CD14-positive monocyte (primary cell): ENCODE measurements around the gene ITGAL. TPM values are rescaled to one million over a fixed set of nuclear protein-coding genes. Genes with fewer than 3 reads are reported as not detected.

Experiments used
- DNase-seq, 3 donors: peaks; one replicate each; pipeline ENCODE4 v3.0.0-alpha.2; 2011 to 2022
- H2AFZ ChIP-seq: 2 replicates; pipeline ENCODE4 v1.6.0; 2012; ENCODE audit warnings: mild to moderate bottlenecking, low read depth, low read length, inconsistent platforms; ENCODE audit not compliant: insufficient read depth, poor library complexity, severe bottlenecking
- H3K27ac ChIP-seq, 2 donors: 1 replicate in 1 of 2; 2 replicates in 1 of 2; pipeline ENCODE4 v1.5.1; 2012 to 2013; ENCODE audit warnings: low read length in 2 of 2, control low read depth in 1 of 2, inconsistent platforms in 1 of 2, low read depth in 1 of 2, mild to moderate bottlenecking in 1 of 2
- H3K27me3 ChIP-seq, 2 donors: one replicate each; pipeline versions ENCODE4 v1.6.0 to v1.6.1; 2011 to 2013; ENCODE audit warnings: low read length in 2 of 2; ENCODE audit not compliant: control insufficient read depth in 2 of 2, insufficient read depth in 2 of 2
- H3K36me3 ChIP-seq, 2 donors: replicated peaks in 1 of 2; 1 replicate in 1 of 2; 2 replicates in 1 of 2; pipeline versions ENCODE4 v1.5.1 to v1.6.1; 2012 to 2013; ENCODE audit warnings: low read length in 2 of 2, control low read depth in 1 of 2, inconsistent platforms in 1 of 2, mild to moderate bottlenecking in 1 of 2; ENCODE audit not compliant: insufficient read depth in 2 of 2, control insufficient read depth in 1 of 2
- H3K4me1 ChIP-seq, 2 donors: 1 replicate in 1 of 2; 2 replicates in 1 of 2; pipeline versions ENCODE4 v1.5.1 to v1.6.1; 2012 to 2013; ENCODE audit warnings: low read length in 2 of 2, control low read depth in 1 of 2, inconsistent platforms in 1 of 2, mild to moderate bottlenecking in 1 of 2, moderate library complexity in 1 of 2; ENCODE audit not compliant: insufficient read depth in 2 of 2, control insufficient read depth in 1 of 2
- H3K4me2 ChIP-seq: replicated peaks from 2 replicates; pipeline ENCODE3; 2012; ENCODE audit warnings: low read length, moderate library complexity, mild to moderate bottlenecking; ENCODE audit not compliant: poor library complexity, severe bottlenecking; ENCODE audit errors: extremely low read depth
- H3K4me3 ChIP-seq, 3 experiments: fragments of 200-600 bp in 1 of 3; sonication (generic) in 1 of 3; replicated peaks in 1 of 3; 1 replicate in 2 of 3; 2 replicates in 1 of 3; pipeline ENCODE4 v1.5.1; 2011 to 2013; ENCODE audit warnings: low read length in 3 of 3, mild to moderate bottlenecking in 3 of 3, control low read depth in 2 of 3, low read depth in 2 of 3, inconsistent platforms in 1 of 3, moderate library complexity in 1 of 3
- H3K79me2 ChIP-seq: 2 replicates; pipeline ENCODE4 v1.6.0; 2012; ENCODE audit warnings: mild to moderate bottlenecking, control low read depth, inconsistent platforms, low read length, moderate library complexity; ENCODE audit not compliant: insufficient read depth
- H3K9ac ChIP-seq: 2 replicates; pipeline ENCODE4 v1.6.0; 2017; ENCODE audit warnings: low read length, mild to moderate bottlenecking; ENCODE audit not compliant: insufficient read depth, poor library complexity, severe bottlenecking
- H3K9me3 ChIP-seq, 2 donors: replicated peaks in 1 of 2; 1 replicate in 1 of 2; 2 replicates in 1 of 2; pipeline versions ENCODE4 v1.5.1 to v1.6.1; 2012 to 2013; ENCODE audit warnings: low read length in 2 of 2, control low read depth in 1 of 2; ENCODE audit not compliant: control insufficient read depth in 1 of 2, insufficient read depth in 1 of 2
- H4K20me1 ChIP-seq: 2 replicates; pipeline ENCODE4 v1.6.0; 2012; ENCODE audit warnings: mild to moderate bottlenecking, low read length, control low read depth, moderate library complexity; ENCODE audit not compliant: insufficient read depth
- H3K27ac Mint-ChIP-seq, 7 donors: one replicate each; pipeline ENCODE4 v1.8.0; 2020; ENCODE audit warnings: mild to moderate bottlenecking in 7 of 7, mixed read lengths in 7 of 7, moderate library complexity in 6 of 7, inconsistent platforms in 2 of 7
- H3K27me3 Mint-ChIP-seq, 3 donors: one replicate each; pipeline ENCODE4 v1.8.0; 2021 to 2022; ENCODE audit warnings: low read depth in 3 of 3, mild to moderate bottlenecking in 3 of 3, mixed read lengths in 3 of 3, moderate library complexity in 3 of 3, inconsistent platforms in 1 of 3
- H3K36me3 Mint-ChIP-seq, 2 donors: one replicate each; pipeline ENCODE4 v1.8.0; 2020; ENCODE audit warnings: mixed read lengths in 2 of 2, inconsistent platforms in 1 of 2, mild to moderate bottlenecking in 1 of 2
- H3K4me1 Mint-ChIP-seq: one replicate; pipeline ENCODE4 v1.8.0; 2020; ENCODE audit warnings: mild to moderate bottlenecking, mixed read lengths
- H3K4me3 Mint-ChIP-seq, 2 donors: one replicate each; pipeline ENCODE4 v1.8.0; 2020; ENCODE audit warnings: mild to moderate bottlenecking in 2 of 2, mixed read lengths in 2 of 2, moderate library complexity in 1 of 2
- H3K9me3 Mint-ChIP-seq, 7 donors: one replicate each; pipeline ENCODE4 v1.8.0; 2020 to 2022; ENCODE audit warnings: mixed read lengths in 7 of 7, mild to moderate bottlenecking in 6 of 7, moderate library complexity in 6 of 7, inconsistent platforms in 2 of 7
- WGBS: methylation state at CpG from one replicate; pipeline ENCODE4 v1.1.5; 2013; ENCODE audit warnings: missing lambda C conversion rate; ENCODE audit not compliant: insufficient coverage; 5-methylcytosine and 5-hydroxymethylcytosine counted together
- intact Hi-C, 2 donors: fragments of 100-400 bp; cut with micrococcal nuclease; formaldehyde crosslinking; loops; one replicate each; pipeline versions ENCODE4 v1.15.0 to v1.15.1; 2023
- polyA plus RNA-seq, 3 donors: library from polyadenylated mRNA; depleted of rRNA in 1 of 3; unstranded in 2 of 3; stranded (reverse) in 1 of 3; fragments of 300-500 nt in 2 of 3; fragments of >200 nt in 1 of 3; fragmentation: Illumina TruSeq in 2 of 3; gene quantifications; 1 replicate in 2 of 3; 2 replicates in 1 of 3; pipeline ENCODE4 v1.2.3, GENCODE V29; 2012 to 2021
- small RNA-seq: library from RNA; depleted of rRNA; stranded (forward); fragments of <200 nt; gene quantifications from one replicate; pipeline ENCODE3, GENCODE V24; 2012; ENCODE audit warnings: low read depth; ENCODE audit not compliant: insufficient read length
- TF ChIP-seq, protein P1 (sequence below): fragments of 200-600 bp; IDR thresholded peaks from one replicate; pipeline ENCODE4 v1.8.0; 2022; ENCODE audit warnings: antibody characterized with exemption, mild to moderate bottlenecking

Gene ITGAL
- polyA plus RNA-seq, 3 donors, result 56.8 to 474 (median 109) TPM

DNA sequence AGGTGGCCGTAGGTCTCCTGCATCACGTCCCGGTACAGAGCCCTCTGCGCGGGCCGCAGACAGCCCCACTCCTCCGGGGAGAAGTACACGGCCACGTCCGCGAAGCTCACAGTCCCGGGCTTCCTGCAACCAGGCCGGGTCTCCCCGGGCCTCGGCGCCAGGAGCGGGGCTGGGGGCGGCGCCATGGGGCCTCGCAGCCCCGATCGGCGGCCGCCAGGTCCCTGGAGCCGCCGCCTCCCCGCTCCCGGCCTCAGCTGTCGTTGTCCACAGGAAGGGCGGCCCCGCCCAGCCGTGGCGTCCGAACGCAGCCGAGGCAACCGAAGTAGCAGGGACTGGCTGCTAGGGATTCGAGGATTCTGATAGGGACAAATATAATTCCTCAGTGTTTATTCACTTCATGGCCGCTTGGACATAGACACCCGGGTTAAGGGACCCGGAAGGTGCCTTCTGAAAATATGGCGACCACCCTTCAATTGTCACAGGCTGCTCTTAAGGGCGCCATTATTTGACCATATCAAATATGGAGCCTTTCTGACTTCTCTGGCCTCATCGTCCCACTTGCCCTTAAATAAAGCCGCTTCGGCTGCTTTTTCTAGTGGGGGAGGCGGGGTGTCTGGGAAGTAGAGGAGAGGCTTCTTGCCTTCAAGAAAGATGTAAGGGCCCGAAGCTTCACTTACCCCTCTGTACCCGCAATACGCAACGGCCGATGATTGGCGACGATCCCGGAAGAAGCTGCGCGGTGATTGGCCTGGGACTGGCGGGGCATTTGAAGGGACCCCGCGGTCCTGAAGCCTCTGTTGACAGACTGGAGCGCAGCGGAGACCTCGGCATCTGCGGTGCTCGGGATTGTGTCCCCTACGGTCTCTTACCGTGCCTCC is 99.1 kb downstream of the ITGAL start, which contains the start of gene ZNF688:
Gene ZNF688 (minus strand): TSS at position 270 of the 878 bp plus-strand sequence. CDS start 85 bp downstream, at position 185.
- H3K4me1 Mint-ChIP-seq, result peaks cover 53% of the 10 kb centered on the region
- peak; percentile 95 to 97 (median 96) for DNase-seq
- H3K4me2 ChIP-seq, result peak within 1 kb of the TSS; percentile 97
- peaks cover 48 to 66% of the 10 kb centered on the region in 2 donors for H3K4me1 ChIP-seq
- no peaks in the 10 kb centered on the region for H4K20me1 ChIP-seq
- no peaks in the 10 kb centered on the region for H3K36me3 Mint-ChIP-seq
- H3K4me3 Mint-ChIP-seq, result peak within 1 kb of the TSS; percentile 81 to 91
- peak within 1 kb of the TSS; percentile 81 to 87 (median 87) for H3K4me3 ChIP-seq
- TF ChIP-seq, protein P1, sequence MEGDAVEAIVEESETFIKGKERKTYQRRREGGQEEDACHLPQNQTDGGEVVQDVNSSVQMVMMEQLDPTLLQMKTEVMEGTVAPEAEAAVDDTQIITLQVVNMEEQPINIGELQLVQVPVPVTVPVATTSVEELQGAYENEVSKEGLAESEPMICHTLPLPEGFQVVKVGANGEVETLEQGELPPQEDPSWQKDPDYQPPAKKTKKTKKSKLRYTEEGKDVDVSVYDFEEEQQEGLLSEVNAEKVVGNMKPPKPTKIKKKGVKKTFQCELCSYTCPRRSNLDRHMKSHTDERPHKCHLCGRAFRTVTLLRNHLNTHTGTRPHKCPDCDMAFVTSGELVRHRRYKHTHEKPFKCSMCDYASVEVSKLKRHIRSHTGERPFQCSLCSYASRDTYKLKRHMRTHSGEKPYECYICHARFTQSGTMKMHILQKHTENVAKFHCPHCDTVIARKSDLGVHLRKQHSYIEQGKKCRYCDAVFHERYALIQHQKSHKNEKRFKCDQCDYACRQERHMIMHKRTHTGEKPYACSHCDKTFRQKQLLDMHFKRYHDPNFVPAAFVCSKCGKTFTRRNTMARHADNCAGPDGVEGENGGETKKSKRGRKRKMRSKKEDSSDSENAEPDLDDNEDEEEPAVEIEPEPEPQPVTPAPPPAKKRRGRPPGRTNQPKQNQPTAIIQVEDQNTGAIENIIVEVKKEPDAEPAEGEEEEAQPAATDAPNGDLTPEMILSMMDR, result no peak
- H3K27ac ChIP-seq, result peak within 1 kb of the TSS; percentile 73 to 90
- no peaks in the 10 kb centered on the region for H3K9me3 Mint-ChIP-seq
- H3K27ac Mint-ChIP-seq, result peak within 1 kb of the TSS; percentile 91 to 98 (median 96)
- H3K27me3 ChIP-seq, result no peaks in the 10 kb centered on the region
- H3K79me2 ChIP-seq, result peaks cover 17% of the 10 kb centered on the region
- H3K9ac ChIP-seq, result peak within 1 kb of the TSS; percentile 86
- intact Hi-C loops, result loop anchor here (1.0 to 5.0 kb wide), 5 partner anchors 13 to 86 kb away; partner anchors contain the start of genes FBRS (in 1 of the 2) and ZNF764 (in 1 of the 2)
- H3K36me3 ChIP-seq, result peaks cover 0 to under 1% of the 10 kb centered on the region in 2 donors
- under 1% methylated on average over 61 of the region's 67 CpGs for WGBS
- peaks cover 0 to 2% (median 1%) of the 10 kb centered on the region in 3 donors for H3K27me3 Mint-ChIP-seq
- no peaks in the 10 kb centered on the region for H3K9me3 ChIP-seq
- peak within 1 kb of the TSS; percentile 89 for H2AFZ ChIP-seq

Small RNA genes lying within 50 kb of the gene (small RNA-seq; reads per million reads assigned to genes)
- gene MIR4518, result 0.94 reads per million
- not detected for gene RF00019
- gene RNU7-61P, result not detected

Other genes with a start within 250 kb of the ITGAL start
- gene NPIPB13, start 224.3 kb upstream of the ITGAL start, polyA plus RNA-seq, result 10 to 100 TPM in 1 of 3 donors, not detected in 2; 15.4 TPM
- 10 to 100 TPM; 23.9 to 31.8 (median 31.0) TPM for gene CD2BP2, start 117.4 kb upstream of the ITGAL start, polyA plus RNA-seq
- 10 to 100 TPM; 12.2 to 36.0 (median 13.8) TPM for gene TBC1D10B, start 102.2 kb upstream of the ITGAL start, polyA plus RNA-seq
- 1 to 10 TPM in 2 of 3 donors, not detected in 1; 1.6 to 1.9 TPM for gene MYL11, start 97.9 kb upstream of the ITGAL start, polyA plus RNA-seq
- gene SEPTIN1, start 90.2 kb upstream of the ITGAL start, polyA plus RNA-seq, result under 1 TPM; 0.31 to 0.60 (median 0.49) TPM
- 1 to 10 TPM in 1 of 3 donors, under 1 TPM in 2; 0.67 to 1.4 (median 0.93) TPM for gene ZNF48, start 77.3 kb upstream of the ITGAL start, polyA plus RNA-seq
- gene ZNF771, start 65.1 kb upstream of the ITGAL start, polyA plus RNA-seq, result under 1 TPM; 0.39 to 0.68 (median 0.51) TPM
- 10 to 100 TPM; 10.5 to 45.5 (median 32.2) TPM for gene DCTPP1, start 42.7 kb upstream of the ITGAL start, polyA plus RNA-seq
- gene SEPHS2, start 26.9 kb upstream of the ITGAL start, polyA plus RNA-seq, result 10 to 100 TPM; 12.8 to 56.4 (median 54.2) TPM
- gene ZNF768, start 53.8 kb downstream of the ITGAL start, polyA plus RNA-seq, result 10 to 100 TPM in 1 of 3 donors, 1 to 10 TPM in 2; 2.8 to 13.4 (median 3.0) TPM
- 1 to 10 TPM; 4.1 to 6.6 (median 4.4) TPM for gene ZNF747, start 62.1 kb downstream of the ITGAL start, polyA plus RNA-seq
- 1 to 10 TPM in 2 of 3 donors, under 1 TPM in 1; 0.94 to 4.6 (median 1.0) TPM for gene ZNF764, start 85.6 kb downstream of the ITGAL start, polyA plus RNA-seq
- gene ZNF688, start 99.0 kb downstream of the ITGAL start, polyA plus RNA-seq, result 10 to 100 TPM; 10.3 to 24.1 (median 18.9) TPM
- gene ZNF785, start 113.0 kb downstream of the ITGAL start, polyA plus RNA-seq, result 1 to 10 TPM in 2 of 3 donors, under 1 TPM in 1; 0.67 to 9.0 (median 1.1) TPM
- 10 to 100 TPM in 1 of 3 donors, 1 to 10 TPM in 2; 4.1 to 11.2 (median 8.0) TPM for gene ZNF689, start 137.6 kb downstream of the ITGAL start, polyA plus RNA-seq
- 10 to 100 TPM in 2 of 3 donors, 1 to 10 TPM in 1; 6.1 to 32.6 (median 10.4) TPM for gene PRR14, start 178.2 kb downstream of the ITGAL start, polyA plus RNA-seq
- 10 to 100 TPM in 1 of 3 donors, 1 to 10 TPM in 2; 1.4 to 44.8 (median 2.1) TPM for gene FBRS, start 185.7 kb downstream of the ITGAL start, polyA plus RNA-seq
- 10 to 100 TPM in 1 of 3 donors, 1 to 10 TPM in 2; 3.0 to 16.0 (median 6.3) TPM for gene SRCAP, start 226.4 kb downstream of the ITGAL start, polyA plus RNA-seq